Omental fat pad (tissue), 4 donors: ENCODE data around the gene VWA8. TPM values are rescaled to one million over a fixed set of nuclear protein-coding genes. Genes with fewer than 3 reads are reported as not detected.

ENCODE experiments used
- ATAC-seq: fragments of 150-250 bp; one replicate; pipeline ENCODE4 v1.9.1; 2016; ENCODE audit warnings: mild to moderate bottlenecking, moderate library complexity; ENCODE audit not compliant: low FRiP score
- DNase-seq: peaks from one replicate; pipeline ENCODE4 v3.0.0-alpha.2; 2019; ENCODE audit warnings: low spot score
- total RNA-seq, 4 donors: library from RNA; depleted of rRNA; stranded (reverse); fragments of >200 nt; gene quantifications; one replicate each; pipeline ENCODE4 v1.1.0, GENCODE V29; 2016
- TF ChIP-seq, protein P1 (sequence below), 3 donors: fragments of 450-650 bp; IDR thresholded peaks; one replicate each; pipeline ENCODE4 v1.5.1; 2016 to 2017; ENCODE audit warnings: antibody characterized with exemption in 3 of 3, mild to moderate bottlenecking in 3 of 3, moderate library complexity in 2 of 3

The VWA8 gene
- total RNA-seq, 4 donors from 2014 or later, result 12.4 to 24.7 (median 18.3) TPM

DNA sequence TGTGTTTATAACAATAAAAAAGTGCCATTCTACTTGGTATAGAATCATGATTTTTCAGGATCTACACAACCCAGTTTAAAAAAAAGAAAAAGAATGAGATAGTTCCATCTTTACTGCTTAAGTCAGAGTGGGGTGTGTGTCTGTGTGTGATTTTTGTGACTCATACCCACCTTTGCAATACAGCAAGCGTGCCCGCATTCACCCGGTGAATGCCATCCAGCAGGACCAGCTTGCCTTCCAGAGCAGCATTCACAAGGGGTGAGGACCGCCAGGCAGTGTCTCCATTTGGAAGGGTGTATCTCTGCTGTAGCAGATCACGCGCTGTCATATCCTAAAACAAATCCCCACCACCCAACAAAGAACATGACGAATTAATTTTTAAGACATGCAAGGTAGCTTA, 127.7 kb downstream of the VWA8 start:
- ATAC-seq (no peak), DNase-seq (no peak)
- TF ChIP-seq, protein P1, sequence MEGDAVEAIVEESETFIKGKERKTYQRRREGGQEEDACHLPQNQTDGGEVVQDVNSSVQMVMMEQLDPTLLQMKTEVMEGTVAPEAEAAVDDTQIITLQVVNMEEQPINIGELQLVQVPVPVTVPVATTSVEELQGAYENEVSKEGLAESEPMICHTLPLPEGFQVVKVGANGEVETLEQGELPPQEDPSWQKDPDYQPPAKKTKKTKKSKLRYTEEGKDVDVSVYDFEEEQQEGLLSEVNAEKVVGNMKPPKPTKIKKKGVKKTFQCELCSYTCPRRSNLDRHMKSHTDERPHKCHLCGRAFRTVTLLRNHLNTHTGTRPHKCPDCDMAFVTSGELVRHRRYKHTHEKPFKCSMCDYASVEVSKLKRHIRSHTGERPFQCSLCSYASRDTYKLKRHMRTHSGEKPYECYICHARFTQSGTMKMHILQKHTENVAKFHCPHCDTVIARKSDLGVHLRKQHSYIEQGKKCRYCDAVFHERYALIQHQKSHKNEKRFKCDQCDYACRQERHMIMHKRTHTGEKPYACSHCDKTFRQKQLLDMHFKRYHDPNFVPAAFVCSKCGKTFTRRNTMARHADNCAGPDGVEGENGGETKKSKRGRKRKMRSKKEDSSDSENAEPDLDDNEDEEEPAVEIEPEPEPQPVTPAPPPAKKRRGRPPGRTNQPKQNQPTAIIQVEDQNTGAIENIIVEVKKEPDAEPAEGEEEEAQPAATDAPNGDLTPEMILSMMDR (IDR thresholded peaks at IDR 0.05), result no peak

- DNase-seq (no peak), ATAC-seq (peak; percentile 93)
- TF ChIP-seq, protein P1 (IDR thresholded peaks at IDR 0.05), result no peak
Observed at GRCh38 chr13:41827507-41828213, 133.2 kb downstream of the VWA8 start.

- ATAC-seq (no peak), DNase-seq (no peak)
- TF ChIP-seq, protein P1 (IDR thresholded peaks at IDR 0.05), result no peak
Observed at GRCh38 chr13:41825691-41826090, 135.2 kb downstream of the VWA8 start.

DNA sequence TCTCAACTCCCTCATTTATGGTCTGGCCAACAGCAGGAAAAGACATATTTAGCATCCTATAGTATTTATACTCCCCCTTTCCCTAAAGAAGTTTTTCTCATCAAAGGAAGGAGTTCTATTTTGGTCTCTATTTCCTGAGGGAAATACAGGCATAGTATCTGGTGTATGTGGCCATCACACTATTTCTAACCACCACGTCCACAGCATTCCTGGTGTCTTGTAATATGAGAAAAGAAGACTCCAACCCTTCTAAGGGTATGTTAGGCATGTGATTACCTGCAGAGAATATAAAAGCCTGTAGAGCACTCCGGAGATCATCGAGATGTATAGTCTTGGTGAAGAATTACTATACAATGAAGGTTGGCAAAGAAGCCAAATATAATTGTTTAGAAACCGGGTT, 137.4 kb downstream of the VWA8 start:
- ATAC-seq (no peak), DNase-seq (no peak)
- TF ChIP-seq, protein P1 (IDR thresholded peaks at IDR 0.05), result no peak

- ATAC-seq (no peak), DNase-seq (no peak)
- TF ChIP-seq, protein P1 (IDR thresholded peaks at IDR 0.05), result no peak
Observed at GRCh38 chr13:41822560-41822959, 138.3 kb downstream of the VWA8 start.

GRCh38 chr13:41821238-41821594, 139.7 kb downstream of the VWA8 start:
- ATAC-seq, result no peak
- no peak for DNase-seq
- TF ChIP-seq, protein P1 (IDR thresholded peaks at IDR 0.05), result no peak

DNA sequence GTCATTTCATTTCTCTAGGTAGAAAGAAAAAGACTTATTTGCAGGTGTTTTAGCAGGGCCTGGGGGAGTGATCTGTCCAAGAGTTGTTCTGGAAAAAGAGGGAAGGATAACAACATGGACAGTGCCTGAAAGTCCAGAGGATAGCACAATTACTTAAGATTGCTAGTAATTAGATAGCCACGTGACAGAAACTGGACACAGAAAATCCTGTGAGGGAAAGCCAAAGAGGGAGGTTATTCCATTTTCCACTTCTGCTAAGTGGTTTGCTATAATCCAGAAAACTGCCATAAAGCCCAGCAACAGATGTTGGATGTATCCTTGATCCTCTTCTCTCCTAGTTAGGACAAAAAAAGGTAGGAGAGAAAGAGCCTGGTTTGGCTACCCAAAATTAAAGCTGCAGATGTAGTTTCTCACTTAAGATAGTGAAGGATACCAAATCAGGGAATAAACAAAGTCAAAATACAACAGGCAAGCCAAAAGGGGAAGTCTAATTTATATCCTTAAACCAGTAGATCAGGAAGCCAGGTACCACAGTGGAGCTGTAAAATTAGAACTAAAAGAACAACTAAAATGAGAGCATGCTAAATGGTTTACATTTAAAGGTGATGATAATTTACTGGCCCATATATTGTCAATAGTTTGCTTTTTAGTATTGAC, 140.2 kb downstream of the VWA8 start:
- ATAC-seq, result no peak
- no peak for DNase-seq
- TF ChIP-seq, protein P1 (IDR thresholded peaks at IDR 0.05), result no peak
